DND-41 (cell line): ENCODE data around the gene ZFPM1.

Experiments
- EZH2 ChIP-seq: IDR thresholded peaks from 3 replicates; pipeline ENCODE4 v1.6.1; 2012; ENCODE audit warnings: borderline replicate concordance, low read depth, mild to moderate bottlenecking, moderate library complexity, low read length, inconsistent platforms; ENCODE audit not compliant: severe bottlenecking
- TF ChIP-seq, protein P1 (sequence below): IDR thresholded peaks from 2 replicates; pipeline ENCODE4 v1.5.1; 2012; ENCODE audit warnings: borderline replicate concordance, low read length, moderate library complexity, mild to moderate bottlenecking; ENCODE audit not compliant: poor library complexity, severe bottlenecking; ENCODE audit errors: extremely low read depth

- TF ChIP-seq, protein P1, sequence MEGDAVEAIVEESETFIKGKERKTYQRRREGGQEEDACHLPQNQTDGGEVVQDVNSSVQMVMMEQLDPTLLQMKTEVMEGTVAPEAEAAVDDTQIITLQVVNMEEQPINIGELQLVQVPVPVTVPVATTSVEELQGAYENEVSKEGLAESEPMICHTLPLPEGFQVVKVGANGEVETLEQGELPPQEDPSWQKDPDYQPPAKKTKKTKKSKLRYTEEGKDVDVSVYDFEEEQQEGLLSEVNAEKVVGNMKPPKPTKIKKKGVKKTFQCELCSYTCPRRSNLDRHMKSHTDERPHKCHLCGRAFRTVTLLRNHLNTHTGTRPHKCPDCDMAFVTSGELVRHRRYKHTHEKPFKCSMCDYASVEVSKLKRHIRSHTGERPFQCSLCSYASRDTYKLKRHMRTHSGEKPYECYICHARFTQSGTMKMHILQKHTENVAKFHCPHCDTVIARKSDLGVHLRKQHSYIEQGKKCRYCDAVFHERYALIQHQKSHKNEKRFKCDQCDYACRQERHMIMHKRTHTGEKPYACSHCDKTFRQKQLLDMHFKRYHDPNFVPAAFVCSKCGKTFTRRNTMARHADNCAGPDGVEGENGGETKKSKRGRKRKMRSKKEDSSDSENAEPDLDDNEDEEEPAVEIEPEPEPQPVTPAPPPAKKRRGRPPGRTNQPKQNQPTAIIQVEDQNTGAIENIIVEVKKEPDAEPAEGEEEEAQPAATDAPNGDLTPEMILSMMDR = no peak
- no peak for TF ChIP-seq EZH2
Observed at GRCh38 chr16:88533932-88534637, 81.0 kb downstream of the ZFPM1 start.
